Stimulated activated CD4-positive, alpha-beta T cell treated with anti-CD3 and anti-CD28 coated beads, Interleukin-4, amount 100 ng/mL, for 4 hours (primary cell): ENCODE data around the gene SUCLG2.

Source experiments
- DNase-seq, 2 experiments: peaks; one replicate each; pipeline ENCODE4 v3.0.0-alpha.2; 2020

SUCLG2 gene

DNA sequence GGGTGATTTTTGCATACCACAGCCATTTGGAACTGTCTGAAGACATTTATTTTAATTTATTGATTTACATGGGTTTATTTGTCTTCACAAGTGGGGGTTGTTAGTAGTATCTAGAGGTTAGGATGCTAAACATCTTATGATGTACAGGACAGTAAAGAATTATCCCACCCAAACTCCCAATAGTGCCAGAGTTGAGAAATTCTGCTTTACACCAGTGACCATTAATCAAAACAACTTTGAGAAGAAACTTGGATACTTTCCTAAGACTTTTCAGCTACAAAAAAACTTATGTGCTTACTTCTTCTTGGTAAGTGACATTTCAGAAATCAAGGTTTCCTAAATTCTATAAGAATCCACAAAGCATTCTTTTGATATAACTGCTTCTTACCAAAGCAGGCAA lies 156.7 kb downstream of the SUCLG2 start:
- no peak for DNase-seq

DNA sequence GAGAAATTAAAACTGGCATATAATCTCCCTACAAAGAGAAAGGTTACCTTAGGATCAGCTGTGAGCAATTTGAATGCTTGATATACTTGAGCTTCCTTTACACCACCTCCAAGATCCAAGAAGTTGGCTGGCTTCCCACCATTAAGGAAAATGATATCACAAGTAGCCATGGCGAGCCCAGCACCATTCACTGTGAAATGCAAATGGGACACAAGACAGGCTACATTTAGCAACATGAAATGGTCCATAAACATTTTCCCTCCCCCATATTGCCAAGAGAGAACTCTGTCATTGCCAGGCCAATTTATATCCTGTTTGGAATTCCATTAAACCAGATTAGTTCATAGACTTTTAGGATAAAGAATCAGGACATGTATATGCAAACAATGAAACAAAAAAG lies 158.7 kb downstream of the SUCLG2 start:
- DNase-seq, result no peak

DNA sequence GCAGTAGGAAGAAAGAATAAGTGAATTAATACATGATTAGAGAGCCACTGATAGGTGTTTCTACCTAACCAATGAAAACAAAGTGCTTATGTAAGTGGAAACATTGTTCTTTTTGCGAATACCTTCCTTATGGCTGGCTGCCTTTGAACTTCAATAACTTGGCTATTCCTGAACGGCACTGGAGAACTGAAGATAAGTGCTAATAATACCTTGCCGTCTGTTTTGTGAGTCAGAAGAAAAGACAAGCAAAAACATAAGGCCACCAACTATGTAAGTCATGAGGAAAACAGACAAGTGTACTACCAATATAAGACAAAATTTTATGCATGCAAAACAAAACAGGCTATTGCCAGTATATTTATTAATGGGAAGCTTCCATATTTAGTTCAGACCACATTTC lies 160.6 kb downstream of the SUCLG2 start:
- no peak for DNase-seq

DNA sequence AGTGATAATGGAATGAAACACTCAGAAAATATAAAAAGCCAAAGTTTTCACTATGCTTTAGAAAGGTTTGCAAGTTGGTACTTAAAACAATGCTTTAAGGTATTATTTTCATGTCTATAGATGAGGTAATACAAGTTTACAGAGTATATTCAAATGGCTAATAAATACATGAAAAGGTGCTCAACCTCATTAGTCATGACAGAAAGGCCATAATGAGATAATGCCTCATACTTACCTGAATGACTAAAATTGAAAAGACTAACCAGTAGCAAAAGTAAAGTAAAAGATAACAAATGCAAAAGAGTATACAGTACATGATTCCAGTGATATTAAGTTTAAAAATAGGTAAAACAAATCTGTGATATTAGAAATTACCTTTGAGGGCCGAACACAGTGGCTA lies 163.8 kb downstream of the SUCLG2 start:
- no peak for DNase-seq

DNA sequence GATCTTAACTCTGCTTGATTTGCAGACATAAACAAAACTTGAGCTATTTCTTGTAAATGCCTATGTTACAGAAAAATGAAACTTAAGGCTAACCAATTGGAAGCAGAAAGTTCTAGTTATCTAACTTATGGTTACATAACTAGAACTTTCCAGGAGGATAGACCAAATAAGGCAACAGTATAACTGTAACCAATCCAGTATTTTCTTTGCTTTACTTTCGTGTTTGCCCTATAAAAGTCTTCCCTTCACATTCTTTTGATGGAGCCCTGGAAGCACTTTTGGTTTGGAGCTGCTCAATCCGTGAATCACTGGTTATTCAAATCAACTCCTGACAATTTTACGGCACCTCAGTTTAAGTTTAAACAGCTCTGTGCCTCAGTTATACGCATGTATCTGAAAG lies 164.6 kb downstream of the SUCLG2 start:
- no peak for DNase-seq

DNA sequence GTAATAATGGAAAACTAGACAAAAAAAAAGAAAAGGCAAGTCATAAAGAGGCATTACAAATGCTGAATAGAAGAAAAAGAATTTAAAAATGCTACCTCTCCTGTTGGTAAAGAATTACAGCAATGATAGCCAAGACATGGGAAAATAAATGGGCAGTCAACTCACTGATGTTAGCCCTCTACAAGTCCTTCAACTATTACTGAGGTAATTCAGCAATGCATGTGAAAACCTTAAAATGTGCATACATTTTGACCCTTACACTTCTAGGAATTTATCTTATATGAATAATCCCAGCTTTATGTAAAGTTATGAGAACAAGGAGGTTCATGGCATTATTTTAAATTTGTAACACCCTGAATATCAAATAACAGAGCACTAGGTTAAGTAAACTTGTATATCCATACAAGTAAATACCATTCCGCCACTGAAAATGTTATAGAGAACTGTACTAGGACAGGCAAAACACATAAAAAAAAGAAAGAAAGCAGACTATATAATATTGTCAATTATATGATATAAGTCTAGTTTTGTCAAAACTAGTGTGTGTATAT lies 166.8 kb downstream of the SUCLG2 start:
- DNase-seq, result no peak

GRCh38 chr3:67486883-67487282 lies 167.5 kb downstream of the SUCLG2 start:
- no peak for DNase-seq

- DNase-seq, result no peak
Measured at GRCh38 chr3:67484085-67484484, 170.3 kb downstream of the SUCLG2 start.

GRCh38 chr3:67481126-67481525 lies 173.3 kb downstream of the SUCLG2 start:
- no peak for DNase-seq

- DNase-seq, result no peak
Measured at GRCh38 chr3:67478423-67478822, 176.0 kb downstream of the SUCLG2 start.

- DNase-seq, result no peak
Measured at GRCh38 chr3:67474311-67474710, 180.1 kb downstream of the SUCLG2 start.

GRCh38 chr3:67472674-67473201 lies 181.7 kb downstream of the SUCLG2 start:
- no peak for DNase-seq

DNA sequence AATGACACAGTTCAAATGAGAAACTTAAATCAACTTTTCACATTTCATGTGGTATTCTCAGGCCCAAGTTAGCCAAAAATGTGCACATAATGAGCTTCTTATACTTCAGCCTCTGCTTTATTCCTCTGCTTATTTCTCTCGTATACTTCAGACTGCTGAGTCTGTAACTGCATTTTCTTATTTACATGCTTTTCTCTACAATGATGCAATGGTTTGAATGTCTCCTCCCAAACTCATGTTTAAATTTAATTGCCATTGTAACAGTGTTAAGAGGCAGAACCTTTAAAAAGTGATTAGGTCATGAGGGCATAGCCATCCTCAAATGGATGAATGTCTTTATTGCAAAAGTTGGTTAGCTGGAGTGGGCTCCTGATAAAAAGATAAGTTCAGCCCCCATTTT lies 184.2 kb downstream of the SUCLG2 start:
- no peak for DNase-seq

GRCh38 chr3:67468511-67468910 lies 185.9 kb downstream of the SUCLG2 start:
- DNase-seq, result no peak

- no peak for DNase-seq
Measured at GRCh38 chr3:67463656-67464055, 190.8 kb downstream of the SUCLG2 start.

GRCh38 chr3:67462187-67462586 lies 192.2 kb downstream of the SUCLG2 start:
- DNase-seq, result no peak

- no peak for DNase-seq
Measured at GRCh38 chr3:67461667-67462142, 192.7 kb downstream of the SUCLG2 start.

- no peak for DNase-seq
Measured at GRCh38 chr3:67460841-67461510, 193.4 kb downstream of the SUCLG2 start.

GRCh38 chr3:67459796-67460195 lies 194.6 kb downstream of the SUCLG2 start:
- DNase-seq, result no peak

DNA sequence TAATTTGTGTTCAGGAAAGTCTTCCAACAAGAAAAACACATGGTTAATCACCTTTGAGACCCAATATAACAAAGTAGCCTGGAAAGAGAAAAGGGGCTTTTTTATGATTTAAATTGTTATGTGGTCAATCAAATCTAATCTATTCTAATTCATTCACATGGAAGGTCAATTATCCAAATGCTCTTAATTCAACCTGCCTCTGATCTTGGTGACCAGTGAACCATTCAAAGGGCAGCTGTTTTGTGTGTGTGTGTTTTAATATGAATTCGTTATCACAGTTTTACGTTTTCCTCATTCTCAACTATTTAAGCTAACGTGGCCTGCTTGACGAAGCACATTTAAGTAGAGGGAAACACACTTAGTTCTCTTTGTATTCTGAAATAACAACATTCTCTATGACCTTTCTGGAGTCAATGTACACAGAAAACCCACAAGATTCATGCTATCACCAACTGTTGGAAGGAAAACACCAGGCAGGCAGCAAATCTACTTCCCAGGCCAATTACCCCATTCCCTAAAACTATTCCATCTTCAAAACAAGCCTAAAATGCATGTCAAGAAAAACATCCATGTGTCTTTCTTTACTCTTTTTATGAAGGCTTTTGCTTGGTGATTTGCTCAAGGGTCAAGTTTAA lies 195.4 kb downstream of the SUCLG2 start:
- DNase-seq, result no peak

DNA sequence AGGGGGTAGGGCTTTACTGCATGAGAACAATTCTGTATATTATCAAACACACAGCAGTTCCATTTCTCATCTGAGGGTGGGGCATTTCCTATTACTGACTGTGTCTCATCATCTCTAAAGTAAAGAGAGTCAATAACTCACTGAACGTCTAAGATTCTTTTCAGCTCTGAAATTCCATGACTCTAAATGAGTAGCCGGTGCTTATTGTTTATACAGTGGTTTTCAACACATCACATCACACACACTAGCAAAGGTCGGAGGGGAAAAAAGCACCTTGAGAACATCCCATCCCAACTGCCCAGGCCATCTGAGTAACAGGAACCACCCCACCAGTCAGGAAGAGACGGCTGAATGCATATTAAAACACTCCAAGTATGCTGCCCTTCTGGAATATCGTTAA lies 196.0 kb downstream of the SUCLG2 start:
- DNase-seq, result no peak

GRCh38 chr3:67453628-67454027 lies 200.8 kb downstream of the SUCLG2 start:
- DNase-seq, result no peak

DNA sequence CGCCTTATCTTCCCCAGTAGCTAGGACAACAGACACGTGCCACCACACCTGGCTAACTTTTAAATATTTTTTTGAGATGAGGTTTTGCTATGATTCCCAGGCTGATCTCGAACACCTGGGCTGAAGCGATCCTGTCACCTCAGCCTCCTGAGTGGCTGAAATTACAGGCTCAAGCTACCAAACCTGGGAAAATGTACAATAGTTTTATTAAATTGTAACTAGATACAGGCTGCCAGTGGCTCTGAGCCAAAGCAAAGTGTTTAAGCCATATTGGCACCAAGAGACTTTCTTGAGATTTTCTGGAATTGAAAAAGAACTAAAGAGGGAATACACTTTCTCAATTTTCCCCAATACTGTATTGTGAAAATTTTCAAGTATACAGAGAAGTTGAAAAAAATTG lies 204.3 kb downstream of the SUCLG2 start:
- DNase-seq, result no peak

DNA sequence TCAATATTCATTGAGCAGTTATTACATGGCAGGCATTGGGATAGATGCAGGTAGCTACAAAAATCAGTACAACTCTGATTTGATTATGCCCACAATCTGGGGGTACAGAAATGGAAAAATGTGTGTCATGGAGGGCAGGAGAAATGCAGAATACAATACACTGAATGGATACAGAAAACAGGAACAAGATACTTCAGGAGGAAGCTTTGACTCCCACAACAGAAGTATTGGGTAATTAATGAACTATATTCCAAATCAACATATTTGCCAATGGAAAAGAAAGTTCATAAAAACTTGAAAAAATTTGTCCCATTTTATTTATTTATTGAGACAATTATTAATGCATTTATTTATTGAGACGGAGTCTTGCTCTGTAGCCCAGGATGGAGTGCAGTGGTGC lies 207.0 kb downstream of the SUCLG2 start:
- no peak for DNase-seq
